Subcutaneous abdominal adipose tissue (tissue), 5 donors: ENCODE results near the gene ACOXL.

ENCODE experiments used
- H3K27ac ChIP-seq: one replicate; pipeline ENCODE4 v1.7.0; 2013; ENCODE audit warnings: low read depth, mild to moderate bottlenecking, inconsistent platforms, low read length, moderate library complexity
- H3K27me3 ChIP-seq, 5 donors: one replicate each; pipeline ENCODE4 v1.7.0; 2013; ENCODE audit warnings: low read length in 5 of 5, inconsistent platforms in 1 of 5; ENCODE audit not compliant: control insufficient read depth in 5 of 5, insufficient read depth in 4 of 5
- H3K36me3 ChIP-seq, 5 donors: one replicate each; pipeline ENCODE4 v1.7.0; 2013; ENCODE audit warnings: low read length in 5 of 5; ENCODE audit not compliant: control insufficient read depth in 5 of 5, insufficient read depth in 5 of 5
- H3K4me1 ChIP-seq, 5 donors: one replicate each; pipeline ENCODE4 v1.7.0; 2013; ENCODE audit warnings: low read length in 5 of 5, mild to moderate bottlenecking in 3 of 5, moderate library complexity in 1 of 5; ENCODE audit not compliant: control insufficient read depth in 5 of 5, insufficient read depth in 5 of 5
- H3K4me3 ChIP-seq, 5 donors: one replicate each; pipeline ENCODE4 v1.7.0; 2013; ENCODE audit warnings: low read length in 5 of 5, low read depth in 1 of 5
- H3K9ac ChIP-seq, 5 donors: one replicate each; pipeline ENCODE4 v1.7.0; 2013; ENCODE audit warnings: low read length in 5 of 5, mild to moderate bottlenecking in 4 of 5, moderate library complexity in 3 of 5
- H3K9me3 ChIP-seq, 5 donors: one replicate each; pipeline ENCODE4 v1.7.0; 2013; ENCODE audit warnings: low read length in 5 of 5; ENCODE audit not compliant: control insufficient read depth in 5 of 5
- donor health status: healthy.
- donor health status: healthy.
- donor health status: healthy.
- donor health status: healthy.
- donor health status: healthy.

Gene ACOXL

GRCh38 chr2:111148225-111148873 lies 416.0 kb downstream of the ACOXL start:
- no peak overlapping the region for H3K4me3 ChIP-seq
- H3K27me3 ChIP-seq: no peaks in the 10 kb centered on the region
- H3K9ac ChIP-seq: peak overlapping the region in 2 of 5 donors; percentile 21 to 22
- peaks cover 5 to 26% (median 9%) of the 10 kb centered on the region in 5 donors for H3K36me3 ChIP-seq
- H3K27ac ChIP-seq: no peak overlapping the region
- no peaks in the 10 kb centered on the region for H3K9me3 ChIP-seq
- peaks cover 0 to 26% (median 18%) of the 10 kb centered on the region in 5 donors for H3K4me1 ChIP-seq

GRCh38 chr2:111148925-111149324 lies 416.6 kb downstream of the ACOXL start:
- H3K27ac ChIP-seq: no peak overlapping the region
- H3K27me3 ChIP-seq: no peaks in the 10 kb centered on the region
- H3K36me3 ChIP-seq: peaks cover 5 to 26% (median 12%) of the 10 kb centered on the region in 5 donors

GRCh38 chr2:111149882-111150455 lies 417.6 kb downstream of the ACOXL start:
- no peak overlapping the region for H3K4me3 ChIP-seq

More at GRCh38 chr2:111148925-111149324, 416.6 kb downstream of the ACOXL start:
- Histone ChIP-seq H3K9me3 (no peaks in the 10 kb centered on the region), H3K4me1 (peaks cover 0 to 26% (median 18%) of the 10 kb centered on the region in 5 donors), H3K4me3 (no peak overlapping the region), H3K9ac (peak overlapping the region in 1 of 5 donors; percentile 22)

GRCh38 chr2:111154758-111155157 lies 422.4 kb downstream of the ACOXL start:
- H3K27ac ChIP-seq: no peak overlapping the region
- H3K9me3 ChIP-seq: no peaks in the 10 kb centered on the region
- no peak overlapping the region for H3K4me3 ChIP-seq
- H3K9ac ChIP-seq: no peak overlapping the region
- peaks cover 0 to 10% (median 9%) of the 10 kb centered on the region in 5 donors for H3K4me1 ChIP-seq
- H3K36me3 ChIP-seq: peaks cover 9 to 29% (median 12%) of the 10 kb centered on the region in 5 donors
- no peaks in the 10 kb centered on the region for H3K27me3 ChIP-seq

More at GRCh38 chr2:111149882-111150455, 417.6 kb downstream of the ACOXL start:
- no peak overlapping the region for H3K9ac ChIP-seq
- H3K27me3 ChIP-seq: no peaks in the 10 kb centered on the region
- H3K36me3 ChIP-seq: peaks cover 5 to 22% (median 12%) of the 10 kb centered on the region in 5 donors
- H3K27ac ChIP-seq: no peak overlapping the region
- peaks cover 0 to 26% (median 18%) of the 10 kb centered on the region in 5 donors for H3K4me1 ChIP-seq
- no peaks in the 10 kb centered on the region for H3K9me3 ChIP-seq

GRCh38 chr2:111155610-111156009 lies 423.2 kb downstream of the ACOXL start:
- no peak overlapping the region for H3K9ac ChIP-seq
- no peak overlapping the region for H3K4me3 ChIP-seq
- H3K27ac ChIP-seq: no peak overlapping the region
- peaks cover 9 to 26% (median 12%) of the 10 kb centered on the region in 5 donors for H3K36me3 ChIP-seq
- H3K9me3 ChIP-seq: no peaks in the 10 kb centered on the region
- peaks cover 0 to 15% (median 7%) of the 10 kb centered on the region in 5 donors for H3K4me1 ChIP-seq
- no peaks in the 10 kb centered on the region for H3K27me3 ChIP-seq

GRCh38 chr2:111156529-111156928 lies 424.2 kb downstream of the ACOXL start:
- Histone ChIP-seq H3K4me3 (no peak overlapping the region), H3K36me3 (peaks cover 9 to 23% (median 11%) of the 10 kb centered on the region in 5 donors)

GRCh38 chr2:111157071-111157661 lies 424.8 kb downstream of the ACOXL start:
- no peak overlapping the region for H3K27ac ChIP-seq
- no peak overlapping the region for H3K9ac ChIP-seq
- no peaks in the 10 kb centered on the region for H3K27me3 ChIP-seq
- H3K4me1 ChIP-seq: peaks cover 0 to 25% (median 16%) of the 10 kb centered on the region in 5 donors
- no peaks in the 10 kb centered on the region for H3K9me3 ChIP-seq
- H3K36me3 ChIP-seq: peaks cover 4 to 20% (median 7%) of the 10 kb centered on the region in 5 donors
- H3K4me3 ChIP-seq: no peak overlapping the region

More at GRCh38 chr2:111156529-111156928, 424.2 kb downstream of the ACOXL start:
- H3K4me1 ChIP-seq: peaks cover 0 to 18% (median 10%) of the 10 kb centered on the region in 5 donors
- no peak overlapping the region for H3K27ac ChIP-seq
- no peak overlapping the region for H3K9ac ChIP-seq
- no peaks in the 10 kb centered on the region for H3K9me3 ChIP-seq
- H3K27me3 ChIP-seq: no peaks in the 10 kb centered on the region

- no peak overlapping the region for H3K27ac ChIP-seq
- peaks cover 3 to 15% (median 4%) of the 10 kb centered on the region in 5 donors for H3K36me3 ChIP-seq
Measured at GRCh38 chr2:111157798-111158197, 425.4 kb downstream of the ACOXL start.

GRCh38 chr2:111159641-111160040 lies 427.3 kb downstream of the ACOXL start:
- no peak overlapping the region for H3K27ac ChIP-seq
- no peaks in the 10 kb centered on the region for H3K27me3 ChIP-seq
- no peaks in the 10 kb centered on the region for H3K9me3 ChIP-seq
- peaks cover 0 to 19% (median 6%) of the 10 kb centered on the region in 5 donors for H3K36me3 ChIP-seq
- H3K4me3 ChIP-seq: no peak overlapping the region
- no peak overlapping the region for H3K9ac ChIP-seq
- H3K4me1 ChIP-seq: peaks cover 0 to 44% (median 22%) of the 10 kb centered on the region in 5 donors

More at GRCh38 chr2:111157798-111158197, 425.4 kb downstream of the ACOXL start:
- Histone ChIP-seq H3K4me3 (no peak overlapping the region), H3K27me3 (no peaks in the 10 kb centered on the region), H3K9ac (no peak overlapping the region), H3K4me1 (peaks cover 0 to 30% (median 19%) of the 10 kb centered on the region in 5 donors), H3K9me3 (no peaks in the 10 kb centered on the region)

GRCh38 chr2:111160758-111161157 lies 428.4 kb downstream of the ACOXL start:
- Histone ChIP-seq H3K36me3 (peaks cover 0 to 25% (median 5%) of the 10 kb centered on the region in 5 donors), H3K4me3 (no peak overlapping the region), H3K9ac (no peak overlapping the region), H3K4me1 (peaks cover 3 to 52% (median 32%) of the 10 kb centered on the region in 5 donors), H3K27me3 (no peaks in the 10 kb centered on the region), H3K27ac (no peak overlapping the region), H3K9me3 (no peaks in the 10 kb centered on the region)
